Vagina (tissue), 2 donors: Measurements from ENCODE around the gene COBL. TPM values are rescaled to one million over a fixed set of nuclear protein-coding genes. Genes with fewer than 3 reads are reported as not detected.
"Not testable (repeated sequence)": the region's sequence is repeated elsewhere in the genome, so short reads cannot be mapped to it uniquely, and the experiment has no call there.

ENCODE experiments used
- DNase-seq, 2 donors: peaks; one replicate each; pipeline ENCODE4 v3.0.0-alpha.2; 2017; ENCODE audit errors: extremely low spot score in 2 of 2
- H3K27ac ChIP-seq: fragments of 200-600 bp; sonication (generic); one replicate; pipeline ENCODE4 v1.5.1; 2019
- H3K27me3 ChIP-seq: fragments of 200-600 bp; sonication (generic); one replicate; pipeline ENCODE4 v1.5.1; 2019
- H3K36me3 ChIP-seq, 2 donors: fragments of 200-600 bp; sonication (generic); one replicate each; pipeline ENCODE4 v1.5.1; 2017 to 2019
- H3K4me1 ChIP-seq: fragments of 200-600 bp; sonication (generic); one replicate; pipeline ENCODE4 v1.5.1; 2019
- H3K4me3 ChIP-seq, 2 donors: fragments of 200-600 bp; sonication (generic); 1 replicate in 1 of 2; 2 replicates in 1 of 2; pipeline ENCODE4 v1.5.1; 2016 to 2019
- H3K9me3 ChIP-seq: fragments of 200-600 bp; sonication (generic); one replicate; pipeline ENCODE4 v1.5.1; 2019
- POLR2A ChIP-seq, 2 donors: fragments of 450-650 bp; IDR thresholded peaks; one replicate each; pipeline ENCODE4 v1.6.1; 2017; ENCODE audit warnings: antibody characterized with exemption in 2 of 2, mild to moderate bottlenecking in 2 of 2, moderate library complexity in 2 of 2
- POLR2AphosphoS5 ChIP-seq, 2 donors: sonication (generic); formaldehyde crosslinking; IDR thresholded peaks; one replicate each; pipeline ENCODE4 v1.9.0; 2017; ENCODE audit warnings: antibody characterized with exemption in 2 of 2, mild to moderate bottlenecking in 2 of 2, low read depth in 1 of 2; ENCODE audit not compliant: insufficient read depth in 1 of 2
- intact Hi-C: fragments of 100-400 bp; cut with DNase I; formaldehyde crosslinking; loops from one replicate; pipeline ENCODE4 v1.15.1; 2023
- total RNA-seq: library from RNA; depleted of rRNA; stranded (reverse); fragments of >200 nt; gene quantifications from one replicate; pipeline ENCODE4 v1.2.3, GENCODE V29; 2016
- TF ChIP-seq, protein P1 (sequence below), 3 experiments: fragments of 450-650 bp in 2 of 3; fragments of 200-600 bp in 1 of 3; sonication (generic) in 1 of 3; IDR thresholded peaks; one replicate each; pipeline ENCODE4 v1.5.1; 2017 to 2019; ENCODE audit warnings: antibody characterized with exemption in 3 of 3, mild to moderate bottlenecking in 2 of 3, moderate library complexity in 2 of 3

Gene COBL
- total RNA-seq, 1 donor from 2014 or later: 9.3 TPM

DNA sequence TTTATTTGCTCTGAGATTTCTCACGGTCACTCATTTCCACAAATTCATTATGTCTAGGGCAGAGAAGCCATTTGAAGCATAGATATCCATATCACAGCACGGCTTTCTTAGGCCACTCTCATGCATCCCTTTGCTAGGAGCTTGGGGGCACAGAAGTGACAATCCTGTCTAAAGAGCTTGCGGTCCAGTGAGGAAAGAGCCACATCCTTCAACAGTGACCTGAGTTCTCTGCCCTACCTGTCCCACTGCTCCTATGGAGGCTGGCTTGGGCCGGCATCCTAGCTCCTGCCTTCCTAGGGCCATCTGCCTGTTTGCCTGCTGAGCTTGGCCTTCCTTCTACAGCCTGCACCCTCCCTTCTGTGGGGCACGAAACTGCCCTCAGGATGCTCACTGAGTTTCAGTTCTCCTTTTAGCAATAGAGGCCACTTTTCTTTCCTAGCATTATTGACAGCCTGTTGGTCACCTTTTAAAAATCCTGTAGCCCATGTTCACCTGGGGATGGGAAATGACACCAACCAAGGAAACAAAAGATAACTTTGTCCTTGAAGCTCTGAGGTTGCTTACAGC is 321.8 kb downstream of the COBL start:
- Histone ChIP-seq H3K27me3 (no peaks in the 10 kb centered on the region), H3K9me3 (no peaks in the 10 kb centered on the region), H3K4me3 (no peak overlapping the region), H3K4me1 (no peaks in the 10 kb centered on the region), H3K27ac (no peak overlapping the region), H3K36me3 (no peaks in the 10 kb centered on the region)
- intact Hi-C loops: no loop called here
- TF ChIP-seq, protein P1, sequence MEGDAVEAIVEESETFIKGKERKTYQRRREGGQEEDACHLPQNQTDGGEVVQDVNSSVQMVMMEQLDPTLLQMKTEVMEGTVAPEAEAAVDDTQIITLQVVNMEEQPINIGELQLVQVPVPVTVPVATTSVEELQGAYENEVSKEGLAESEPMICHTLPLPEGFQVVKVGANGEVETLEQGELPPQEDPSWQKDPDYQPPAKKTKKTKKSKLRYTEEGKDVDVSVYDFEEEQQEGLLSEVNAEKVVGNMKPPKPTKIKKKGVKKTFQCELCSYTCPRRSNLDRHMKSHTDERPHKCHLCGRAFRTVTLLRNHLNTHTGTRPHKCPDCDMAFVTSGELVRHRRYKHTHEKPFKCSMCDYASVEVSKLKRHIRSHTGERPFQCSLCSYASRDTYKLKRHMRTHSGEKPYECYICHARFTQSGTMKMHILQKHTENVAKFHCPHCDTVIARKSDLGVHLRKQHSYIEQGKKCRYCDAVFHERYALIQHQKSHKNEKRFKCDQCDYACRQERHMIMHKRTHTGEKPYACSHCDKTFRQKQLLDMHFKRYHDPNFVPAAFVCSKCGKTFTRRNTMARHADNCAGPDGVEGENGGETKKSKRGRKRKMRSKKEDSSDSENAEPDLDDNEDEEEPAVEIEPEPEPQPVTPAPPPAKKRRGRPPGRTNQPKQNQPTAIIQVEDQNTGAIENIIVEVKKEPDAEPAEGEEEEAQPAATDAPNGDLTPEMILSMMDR (IDR thresholded peaks at IDR 0.05): no peak
- TF ChIP-seq POLR2A (IDR thresholded peaks at IDR 0.05) (no peak), POLR2AphosphoS5 (IDR thresholded peaks at IDR 0.05; ENCODE audit: insufficient read depth in 1 of 2, low read depth in 1 of 2) (no peak)
- no peak for DNase-seq

DNA sequence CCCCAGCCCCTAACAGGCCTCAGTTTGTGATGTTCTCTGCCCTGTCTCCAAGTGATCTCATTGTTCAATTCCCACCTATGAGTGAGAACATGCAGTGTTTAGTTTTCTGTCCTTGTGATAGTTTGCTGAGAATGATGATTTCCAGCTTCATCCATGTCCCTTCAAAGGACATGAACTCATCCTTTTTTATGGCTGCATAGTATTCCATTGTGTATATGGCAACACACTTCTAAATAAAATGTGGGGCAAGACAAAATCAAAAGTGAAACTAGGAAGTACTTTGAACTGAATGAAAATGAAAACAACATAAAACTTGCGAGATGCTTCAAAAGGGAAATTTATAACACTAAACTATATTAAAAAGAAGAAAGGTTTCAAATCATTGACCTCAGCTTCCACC is 326.4 kb downstream of the COBL start:
- H3K9me3 ChIP-seq, H3K4me1 ChIP-seq, H3K27ac ChIP-seq, DNase-seq, H3K4me3 ChIP-seq, H3K36me3 ChIP-seq, intact Hi-C loops, H3K27me3 ChIP-seq: not testable (repeated sequence)

DNA sequence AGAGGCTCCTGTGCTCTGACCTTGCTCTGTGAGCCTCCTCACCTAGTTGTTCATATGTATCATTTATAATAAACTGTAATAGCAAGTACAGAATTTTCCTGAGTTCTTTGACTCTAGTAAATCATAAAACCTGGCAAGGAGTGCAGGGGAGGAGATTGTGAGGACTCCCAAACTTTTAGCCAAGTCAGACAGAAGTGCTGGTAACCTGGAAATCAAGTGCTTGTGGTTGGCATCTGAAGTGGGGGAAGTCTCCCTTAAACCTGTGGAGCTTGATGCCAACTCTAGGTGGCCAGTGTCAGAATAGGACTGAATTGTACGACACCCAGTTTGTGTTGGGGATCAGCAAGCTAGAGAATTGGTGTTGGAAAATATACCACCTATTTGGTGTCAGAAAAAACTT is 327.6 kb downstream of the COBL start:
- intact Hi-C loops: no loop called here
- no peak for DNase-seq
- TF ChIP-seq, protein P1 (IDR thresholded peaks at IDR 0.05): no peak
- TF ChIP-seq POLR2AphosphoS5 (IDR thresholded peaks at IDR 0.05; ENCODE audit: insufficient read depth in 1 of 2, low read depth in 1 of 2) (no peak), POLR2A (IDR thresholded peaks at IDR 0.05) (no peak)
- no peaks in the 10 kb centered on the region for H3K9me3 ChIP-seq
- no peaks in the 10 kb centered on the region for H3K36me3 ChIP-seq
- no peaks in the 10 kb centered on the region for H3K27me3 ChIP-seq
- H3K4me3 ChIP-seq: no peak overlapping the region
- H3K4me1 ChIP-seq: no peaks in the 10 kb centered on the region
- H3K27ac ChIP-seq: no peak overlapping the region

DNA sequence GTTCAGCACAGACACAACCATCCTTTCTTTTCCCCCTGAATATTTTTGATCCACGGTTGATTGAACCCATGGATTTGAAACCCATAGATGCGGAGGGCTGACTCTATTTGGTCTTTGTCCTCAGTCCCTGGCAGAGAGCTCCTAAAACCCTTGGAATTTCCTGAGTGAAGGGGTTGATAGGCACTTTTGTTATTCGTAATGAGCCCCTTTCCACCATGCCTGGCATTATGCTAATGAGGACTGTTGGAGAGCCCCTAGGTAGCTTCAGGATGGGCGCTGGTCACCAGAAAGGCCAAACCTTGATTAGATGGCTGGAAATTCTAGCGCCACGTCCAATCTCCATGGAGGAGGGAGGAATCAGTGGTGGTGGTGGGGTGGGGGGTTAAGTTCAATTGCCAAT is 328.1 kb downstream of the COBL start:
- Histone ChIP-seq H3K27me3 (no peaks in the 10 kb centered on the region), H3K27ac (no peak overlapping the region), H3K4me1 (no peaks in the 10 kb centered on the region), H3K36me3 (no peaks in the 10 kb centered on the region), H3K9me3 (no peaks in the 10 kb centered on the region), H3K4me3 (no peak overlapping the region)
- DNase-seq: no peak
- TF ChIP-seq POLR2A (IDR thresholded peaks at IDR 0.05): no peak
- TF ChIP-seq, protein P1 (IDR thresholded peaks at IDR 0.05): no peak
- intact Hi-C loops: no loop called here

DNA sequence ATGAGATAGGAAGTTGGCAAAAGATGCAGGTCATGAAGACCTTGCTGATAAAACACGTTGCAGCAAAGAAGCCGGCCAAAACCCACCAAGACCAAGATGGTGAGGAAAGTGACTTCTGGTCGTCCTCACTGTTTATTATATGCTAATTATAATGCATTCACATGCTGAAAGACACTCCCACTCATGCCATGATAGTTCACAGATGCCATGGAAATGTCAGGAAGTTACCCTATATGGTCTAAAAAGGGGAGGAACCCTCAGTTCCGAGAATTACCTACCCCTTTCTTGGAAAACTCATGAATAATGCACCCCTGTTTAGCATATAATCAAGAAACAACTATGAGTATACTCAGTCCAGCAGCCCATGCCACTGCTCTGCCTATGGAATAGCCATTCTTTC is 331.5 kb downstream of the COBL start:
- no peak overlapping the region for H3K4me3 ChIP-seq
- H3K27ac ChIP-seq: no peak overlapping the region
- no peaks in the 10 kb centered on the region for H3K36me3 ChIP-seq
- no peak for DNase-seq
- intact Hi-C loops: no loop called here
- H3K9me3 ChIP-seq: no peaks in the 10 kb centered on the region
- TF ChIP-seq, protein P1 (IDR thresholded peaks at IDR 0.05): no peak
- TF ChIP-seq POLR2AphosphoS5 (IDR thresholded peaks at IDR 0.05; ENCODE audit: insufficient read depth in 1 of 2, low read depth in 1 of 2) (no peak), POLR2A (IDR thresholded peaks at IDR 0.05) (no peak)
- no peaks in the 10 kb centered on the region for H3K4me1 ChIP-seq
- H3K27me3 ChIP-seq: no peaks in the 10 kb centered on the region

DNA sequence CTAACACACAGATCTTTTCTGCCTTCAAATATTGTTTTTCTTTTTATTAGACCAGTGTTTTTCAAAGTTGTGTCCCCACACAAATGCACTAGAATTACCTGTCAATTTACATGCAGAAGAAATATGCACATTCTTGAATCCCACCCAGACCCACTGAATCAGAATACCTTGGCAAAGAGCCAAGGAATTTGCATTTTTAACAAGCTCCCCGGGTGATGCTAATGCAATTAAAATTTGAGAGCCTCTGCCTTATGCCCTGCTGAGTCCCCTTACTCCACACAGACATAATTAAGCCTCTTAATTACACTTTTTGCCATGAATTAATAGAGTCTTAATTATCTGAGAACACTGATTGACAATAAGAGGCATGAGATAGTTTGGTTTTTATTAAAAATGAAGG is 332.8 kb downstream of the COBL start:
- intact Hi-C loops: no loop called here
- no peaks in the 10 kb centered on the region for H3K27me3 ChIP-seq
- H3K4me1 ChIP-seq: no peaks in the 10 kb centered on the region
- TF ChIP-seq, protein P1 (IDR thresholded peaks at IDR 0.05): no peak
- no peak for TF ChIP-seq POLR2A (IDR thresholded peaks at IDR 0.05)
- no peak for TF ChIP-seq POLR2AphosphoS5 (IDR thresholded peaks at IDR 0.05; ENCODE audit: insufficient read depth in 1 of 2, low read depth in 1 of 2)
- H3K9me3 ChIP-seq: no peaks in the 10 kb centered on the region
- no peak for DNase-seq
- no peak overlapping the region for H3K27ac ChIP-seq
- no peak overlapping the region for H3K4me3 ChIP-seq
- no peaks in the 10 kb centered on the region for H3K36me3 ChIP-seq
